ENCODE measurements around the gene C11orf86.

C11orf86 gene

GRCh38 chr11:66951135-66951534, 24.0 kb upstream of the C11orf86 start:
- Histone ChIP-seq H3K27me3 (ENCODE audit: insufficient read depth, low read length, poor library complexity, severe bottlenecking) (no peaks in the 10 kb centered on the region), H4K20me1 (ENCODE audit: insufficient read depth, low read length, poor library complexity, severe bottlenecking) (no peaks in the 10 kb centered on the region), H3K9me3 (ENCODE audit: insufficient read depth, low read depth, low read length) (no peaks in the 10 kb centered on the region), H2AFZ (ENCODE audit: low read length) (no peak overlapping the region), H3F3A (ENCODE audit: low read depth) (no peaks in the 10 kb centered on the region), H3K4me1 (ENCODE audit: insufficient read depth, low read length, poor library complexity, severe bottlenecking) (no peaks in the 10 kb centered on the region), H3K79me2 (ENCODE audit: insufficient read depth, low read length) (no peaks in the 10 kb centered on the region), H3K9me2 (replicated peaks; ENCODE audit: low read depth, low read length) (no peaks in the 10 kb centered on the region), H3K36me3 (ENCODE audit: insufficient read depth, low read length) (no peaks in the 10 kb centered on the region), H3K4me3 (ENCODE audit: low read length, poor library complexity, severe bottlenecking) (no peak overlapping the region), H3K4me2 (ENCODE audit: low read depth, low read length, poor library complexity, severe bottlenecking) (no peak overlapping the region), H3K9ac (ENCODE audit: low read depth, low read length, poor library complexity, severe bottlenecking) (no peak overlapping the region)
- TF ChIP-seq EZH2phosphoT487 (IDR thresholded peaks at IDR 0.05; ENCODE audit: borderline replicate concordance) (no peak), CTCF (conservative IDR thresholded peaks at IDR 0.05; ENCODE audit: low read length) (no peak)

GRCh38 chr11:66951927-66952337, 23.2 kb upstream of the C11orf86 start:
- TF ChIP-seq EZH2phosphoT487 (IDR thresholded peaks at IDR 0.05; ENCODE audit: borderline replicate concordance) (no peak), CTCF (conservative IDR thresholded peaks at IDR 0.05; ENCODE audit: low read length) (no peak)
- H3K4me2 ChIP-seq (ENCODE audit: low read depth, low read length, poor library complexity, severe bottlenecking) = no peak overlapping the region
- H3K36me3 ChIP-seq (ENCODE audit: insufficient read depth, low read length) = no peaks in the 10 kb centered on the region

DNA sequence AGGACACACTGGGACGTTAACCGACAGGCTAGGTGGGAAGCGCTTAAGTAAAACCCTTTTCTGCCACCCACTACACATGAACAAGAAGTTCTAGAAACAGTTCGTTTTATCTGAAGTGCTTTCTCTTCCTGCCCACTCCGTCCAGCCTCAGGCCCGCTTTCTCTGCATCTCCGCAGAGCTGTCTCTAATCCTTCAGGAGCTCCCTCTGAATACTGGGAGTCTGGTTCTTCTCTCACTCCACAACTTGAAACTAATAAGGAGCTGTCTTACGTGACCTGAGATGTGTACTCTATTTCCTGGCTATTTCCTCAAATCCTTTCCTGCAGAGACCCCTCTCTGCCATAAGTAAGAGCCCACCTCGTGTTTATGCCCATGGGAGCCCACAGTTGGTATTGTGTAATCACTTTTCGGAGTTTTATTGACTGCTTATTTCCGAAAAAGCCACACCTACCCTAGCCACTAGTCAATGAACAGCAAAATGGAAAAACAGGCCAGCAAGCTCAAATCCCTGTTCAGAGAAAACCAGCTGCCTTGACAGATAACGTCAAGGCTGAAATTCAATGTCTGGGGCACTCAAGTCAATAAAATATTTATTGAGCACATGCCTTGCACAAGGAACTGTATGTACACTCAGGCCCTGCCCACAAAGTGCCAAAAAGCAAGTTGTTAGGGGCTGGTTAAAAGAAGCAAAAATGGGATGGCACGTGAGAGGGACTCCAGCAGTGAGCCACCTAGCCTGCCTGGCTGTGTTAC, 21.8 kb upstream of the C11orf86 start:
- H3K36me3 ChIP-seq (ENCODE audit: insufficient read depth, low read length) = no peaks in the 10 kb centered on the region

More at GRCh38 chr11:66951927-66952337, 23.2 kb upstream of the C11orf86 start:
- no peaks in the 10 kb centered on the region for H3K27me3 ChIP-seq (ENCODE audit: insufficient read depth, low read length, poor library complexity, severe bottlenecking)
- H2AFZ ChIP-seq (ENCODE audit: low read length) = no peak overlapping the region
- no peaks in the 10 kb centered on the region for H3F3A ChIP-seq (ENCODE audit: low read depth)
- H3K9me3 ChIP-seq (ENCODE audit: insufficient read depth, low read depth, low read length) = no peaks in the 10 kb centered on the region
- no peaks in the 10 kb centered on the region for H4K20me1 ChIP-seq (ENCODE audit: insufficient read depth, low read length, poor library complexity, severe bottlenecking)
- peaks cover 4% of the 10 kb centered on the region for H3K4me1 ChIP-seq (ENCODE audit: insufficient read depth, low read length, poor library complexity, severe bottlenecking)
- no peak overlapping the region for H3K9ac ChIP-seq (ENCODE audit: low read depth, low read length, poor library complexity, severe bottlenecking)
- H3K79me2 ChIP-seq (ENCODE audit: insufficient read depth, low read length) = no peaks in the 10 kb centered on the region
- H3K9me2 ChIP-seq (replicated peaks; ENCODE audit: low read depth, low read length) = no peaks in the 10 kb centered on the region
- H3K4me3 ChIP-seq (ENCODE audit: low read length, poor library complexity, severe bottlenecking) = no peak overlapping the region

More for the DNA sequence above, 21.8 kb upstream of the C11orf86 start:
- Histone ChIP-seq H3K9me2 (replicated peaks; ENCODE audit: low read depth, low read length) (no peaks in the 10 kb centered on the region), H2AFZ (ENCODE audit: low read length) (no peak overlapping the region), H3K79me2 (ENCODE audit: insufficient read depth, low read length) (no peaks in the 10 kb centered on the region), H3K9me3 (ENCODE audit: insufficient read depth, low read depth, low read length) (no peaks in the 10 kb centered on the region), H4K20me1 (ENCODE audit: insufficient read depth, low read length, poor library complexity, severe bottlenecking) (no peaks in the 10 kb centered on the region), H3K4me2 (ENCODE audit: low read depth, low read length, poor library complexity, severe bottlenecking) (no peak overlapping the region), H3K27me3 (ENCODE audit: insufficient read depth, low read length, poor library complexity, severe bottlenecking) (no peaks in the 10 kb centered on the region), H3K4me1 (ENCODE audit: insufficient read depth, low read length, poor library complexity, severe bottlenecking) (peaks cover 12% of the 10 kb centered on the region), H3K4me3 (ENCODE audit: low read length, poor library complexity, severe bottlenecking) (no peak overlapping the region), H3F3A (ENCODE audit: low read depth) (no peaks in the 10 kb centered on the region; the same call in 1 of the 2 replicates), H3K9ac (ENCODE audit: low read depth, low read length, poor library complexity, severe bottlenecking) (no peak overlapping the region)
- TF ChIP-seq EZH2phosphoT487 (IDR thresholded peaks at IDR 0.05; ENCODE audit: borderline replicate concordance) = no peak
- TF ChIP-seq CTCF (conservative IDR thresholded peaks at IDR 0.05; ENCODE audit: low read length) = no peak

Measured in Loucy (cell line).